ENCODE results near the gene TDRD5.

The TDRD5 gene

GRCh38 chr1:179548666-179549367, 42.8 kb upstream of the TDRD5 start:
- H3K9me2 ChIP-seq (replicated peaks; ENCODE audit: control insufficient read depth, low read length) = no peaks in the 10 kb centered on the region
- TF ChIP-seq EZH2phosphoT487 (IDR thresholded peaks at IDR 0.05; ENCODE audit: borderline replicate concordance, low read length) = no peak
- TF ChIP-seq CTCF (IDR thresholded peaks at IDR 0.05; ENCODE audit: low read depth, low read length, poor library complexity, severe bottlenecking) = no peak

GRCh38 chr1:179549368-179549700, 42.3 kb upstream of the TDRD5 start:
- H3K4me3 ChIP-seq (ENCODE audit: low read length) = no peak overlapping the region
- no peaks in the 10 kb centered on the region for H4K20me1 ChIP-seq (ENCODE audit: control insufficient read depth, insufficient read depth, low read depth, low read length)
- no peaks in the 10 kb centered on the region for H3K36me3 ChIP-seq (ENCODE audit: control insufficient read depth, low read length)
- TF ChIP-seq EZH2phosphoT487 (IDR thresholded peaks at IDR 0.05; ENCODE audit: borderline replicate concordance, low read length) (no peak), CTCF (IDR thresholded peaks at IDR 0.05; ENCODE audit: low read depth, low read length, poor library complexity, severe bottlenecking) (no peak)
- no peaks in the 10 kb centered on the region for H3K79me2 ChIP-seq (ENCODE audit: control insufficient read depth, low read length)
- H3K9me2 ChIP-seq (replicated peaks; ENCODE audit: control insufficient read depth, low read length) = no peaks in the 10 kb centered on the region
- no peaks in the 10 kb centered on the region for H3K9me3 ChIP-seq (ENCODE audit: control insufficient read depth, insufficient read depth, low read length)
- H3K4me1 ChIP-seq (ENCODE audit: control insufficient read depth, low read length) = no peaks in the 10 kb centered on the region
- H3K4me2 ChIP-seq (ENCODE audit: low read length) = no peak overlapping the region
- no peaks in the 10 kb centered on the region for H3K27me3 ChIP-seq (ENCODE audit: control insufficient read depth, low read length)
- H3K27ac ChIP-seq (ENCODE audit: low read depth, low read length) = no peak overlapping the region
- H3F3A ChIP-seq (ENCODE audit: control insufficient read depth, insufficient read depth) = no peaks in the 10 kb centered on the region

More at GRCh38 chr1:179548666-179549367, 42.8 kb upstream of the TDRD5 start:
- Histone ChIP-seq H4K20me1 (ENCODE audit: control insufficient read depth, insufficient read depth, low read depth, low read length) (no peaks in the 10 kb centered on the region), H3K4me3 (ENCODE audit: low read length) (no peak overlapping the region), H3K4me2 (ENCODE audit: low read length) (no peak overlapping the region), H3K79me2 (ENCODE audit: control insufficient read depth, low read length) (no peaks in the 10 kb centered on the region), H3K27ac (ENCODE audit: low read depth, low read length) (no peak overlapping the region), H3K27me3 (ENCODE audit: control insufficient read depth, low read length) (no peaks in the 10 kb centered on the region), H3K4me1 (ENCODE audit: control insufficient read depth, low read length) (no peaks in the 10 kb centered on the region), H3K36me3 (ENCODE audit: control insufficient read depth, low read length) (no peaks in the 10 kb centered on the region), H3F3A (ENCODE audit: control insufficient read depth, insufficient read depth) (no peaks in the 10 kb centered on the region), H3K9me3 (ENCODE audit: control insufficient read depth, insufficient read depth, low read length) (no peaks in the 10 kb centered on the region)

- H4K20me1 ChIP-seq (ENCODE audit: control insufficient read depth, insufficient read depth, low read depth, low read length) = no peaks in the 10 kb centered on the region
- H3K27me3 ChIP-seq (ENCODE audit: control insufficient read depth, low read length) = no peaks in the 10 kb centered on the region
- no peaks in the 10 kb centered on the region for H3K36me3 ChIP-seq (ENCODE audit: control insufficient read depth, low read length)
- TF ChIP-seq EZH2phosphoT487 (IDR thresholded peaks at IDR 0.05; ENCODE audit: borderline replicate concordance, low read length) (no peak), CTCF (IDR thresholded peaks at IDR 0.05; ENCODE audit: low read depth, low read length, poor library complexity, severe bottlenecking) (no peak)
- no peaks in the 10 kb centered on the region for H3K9me3 ChIP-seq (ENCODE audit: control insufficient read depth, insufficient read depth, low read length)
- H3K79me2 ChIP-seq (ENCODE audit: control insufficient read depth, low read length) = no peaks in the 10 kb centered on the region
- H3F3A ChIP-seq (ENCODE audit: control insufficient read depth, insufficient read depth) = no peaks in the 10 kb centered on the region
- no peaks in the 10 kb centered on the region for H3K4me1 ChIP-seq (ENCODE audit: control insufficient read depth, low read length)
- H3K4me2 ChIP-seq (ENCODE audit: low read length) = no peak overlapping the region
- H3K9me2 ChIP-seq (replicated peaks; ENCODE audit: control insufficient read depth, low read length) = no peaks in the 10 kb centered on the region
- no peak overlapping the region for H3K4me3 ChIP-seq (ENCODE audit: low read length)
- H3K27ac ChIP-seq (ENCODE audit: low read depth, low read length) = no peak overlapping the region
These were observed 40.6 kb upstream of the TDRD5 start for GRCh38 chr1:179550746-179551682.
